Occipital lobe (tissue), 2 donors: ENCODE results near the gene ANKRD53. TPM values are rescaled to one million over a fixed set of nuclear protein-coding genes. Genes with fewer than 3 reads are reported as not detected.

ENCODE experiments used
- DNase-seq: peaks from one replicate; lab custom pipeline; 2025; lab: John Stamatoyannopoulos, UW
- total RNA-seq: library from RNA; depleted of rRNA; stranded (reverse); fragments of >200 nt; gene quantifications from one replicate; pipeline ENCODE4 v1.2.3, GENCODE V29; 2014

ANKRD53 gene
- total RNA-seq, 1 donor from 2014 or later, result 0.62 TPM

DNA sequence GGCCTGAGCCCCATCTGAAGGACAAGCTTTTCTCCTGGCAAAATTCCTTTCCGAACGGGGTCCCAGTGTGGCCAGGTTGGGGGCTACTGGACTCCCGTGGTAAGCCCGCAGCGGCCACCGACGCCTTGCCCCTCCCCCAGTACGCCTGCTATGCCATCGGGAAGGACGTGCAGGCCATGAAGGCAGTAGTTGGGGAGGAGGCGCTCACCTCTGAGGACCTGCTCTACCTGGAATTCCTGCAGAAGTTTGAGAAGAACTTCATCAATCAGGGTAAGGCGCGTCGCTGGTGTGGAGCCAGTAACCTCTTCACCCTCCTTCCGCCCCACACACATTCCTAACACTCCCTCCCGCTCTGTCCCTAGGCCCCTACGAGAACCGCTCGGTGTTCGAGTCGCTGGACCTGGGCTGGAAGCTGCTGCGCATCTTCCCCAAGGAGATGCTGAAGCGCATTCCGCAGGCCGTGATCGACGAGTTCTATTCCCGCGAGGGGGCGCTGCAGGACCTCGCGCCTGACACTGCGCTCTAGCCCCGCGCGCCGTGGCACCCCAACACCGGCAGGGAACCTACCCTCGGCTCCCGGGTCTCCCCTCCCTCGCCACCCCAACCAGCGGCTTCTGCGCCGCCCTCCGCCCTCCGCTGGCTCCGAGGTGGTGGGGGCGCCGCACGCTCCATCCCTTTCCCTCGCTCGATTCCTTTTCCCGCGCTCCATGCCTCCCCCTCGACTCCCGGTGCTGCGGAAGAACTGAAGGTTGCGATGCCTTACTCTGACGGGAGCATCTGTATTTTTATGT is 13.6 kb upstream of the ANKRD53 start:
- no peak for DNase-seq

DNA sequence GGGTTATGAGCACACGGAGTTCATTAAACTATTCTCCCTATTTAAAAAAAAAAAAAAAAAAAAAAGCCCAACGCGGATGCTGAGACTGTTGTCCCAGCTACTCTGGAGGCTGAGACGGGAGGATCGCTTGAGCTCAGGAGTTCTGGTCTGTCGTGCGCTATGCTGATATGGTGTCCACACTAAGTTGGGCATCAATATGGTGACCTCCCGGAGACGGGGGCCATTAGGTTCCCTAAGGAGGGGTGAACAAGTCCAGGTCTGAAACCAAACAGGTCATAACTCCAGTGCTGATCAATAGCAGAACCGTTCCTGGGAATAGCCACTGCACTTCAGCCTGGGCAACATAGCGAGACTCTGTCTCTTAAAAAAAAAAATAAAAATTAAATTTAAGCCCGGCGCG is 12.9 kb upstream of the ANKRD53 start:
- no peak for DNase-seq

- DNase-seq, result no peak
Observed at GRCh38 chr2:70966681-70967080, 11.7 kb upstream of the ANKRD53 start.

- DNase-seq, result no peak
Observed at GRCh38 chr2:70967189-70967588, 11.2 kb upstream of the ANKRD53 start.

DNA sequence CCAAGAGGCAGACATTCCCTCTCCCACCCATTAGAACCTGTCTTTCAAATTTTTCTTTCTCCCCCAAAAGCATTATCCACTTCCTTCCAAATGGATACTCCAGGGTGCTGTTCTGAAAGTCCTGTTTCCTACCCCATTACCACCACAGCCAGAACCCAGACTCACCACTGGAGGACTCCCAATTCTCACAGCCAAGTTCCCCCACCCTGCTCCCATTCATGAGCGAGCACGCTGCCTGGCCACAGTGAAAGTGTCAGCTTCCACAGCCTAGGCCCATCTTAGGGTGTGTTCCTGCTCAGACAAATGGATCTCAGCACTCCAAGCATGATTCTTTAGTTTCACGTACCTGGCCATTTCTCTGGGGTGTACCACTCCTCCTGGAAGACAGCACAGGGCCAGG is 3.8 kb upstream of the ANKRD53 start:
- no peak for DNase-seq

DNA sequence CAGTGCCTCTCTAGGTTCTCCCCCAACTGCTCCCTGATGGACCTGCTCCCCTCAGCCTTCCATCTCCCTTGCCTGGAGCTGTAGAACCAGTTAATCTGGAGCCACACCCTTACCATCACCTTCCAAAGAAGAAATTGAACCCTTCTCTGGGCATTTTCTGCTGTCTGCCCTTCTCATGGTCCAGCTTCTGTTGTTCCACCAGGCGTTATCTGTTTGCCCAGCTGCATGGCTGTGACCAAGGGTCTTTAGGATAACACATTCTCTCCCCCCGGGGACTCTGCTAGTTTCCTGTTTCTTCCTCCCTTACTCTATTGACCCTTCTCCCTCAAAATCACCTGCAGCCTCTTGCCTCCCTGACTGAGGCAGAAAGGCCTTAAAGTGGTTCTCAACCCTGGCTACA is 3.2 kb upstream of the ANKRD53 start:
- DNase-seq, result no peak

- DNase-seq, result no peak
Observed at GRCh38 chr2:70977605-70978205, 725 bp upstream of the ANKRD53 start.

GRCh38 chr2:70979180-70979488 is 704 bp downstream of the ANKRD53 start:
- no peak for DNase-seq

DNA sequence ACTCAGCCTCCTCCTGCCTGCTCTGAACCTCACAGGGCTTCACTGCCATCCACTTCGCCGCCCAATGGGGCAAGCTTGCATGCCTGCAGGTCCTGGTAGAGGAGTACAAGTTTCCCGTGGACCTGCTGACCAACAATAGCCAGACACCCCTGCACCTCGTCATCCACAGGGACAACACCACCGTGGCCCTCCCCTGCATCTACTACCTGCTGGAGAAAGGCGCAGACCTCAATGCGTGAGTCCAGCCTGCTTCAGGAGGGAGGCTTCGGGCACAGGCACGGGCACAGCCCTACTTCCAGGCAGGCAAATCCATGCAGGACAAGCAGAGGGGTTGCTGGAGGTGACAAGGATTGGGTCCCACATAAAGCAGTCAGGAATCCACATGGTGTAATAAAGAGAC is 1.2 kb downstream of the ANKRD53 start:
- no peak for DNase-seq

DNA sequence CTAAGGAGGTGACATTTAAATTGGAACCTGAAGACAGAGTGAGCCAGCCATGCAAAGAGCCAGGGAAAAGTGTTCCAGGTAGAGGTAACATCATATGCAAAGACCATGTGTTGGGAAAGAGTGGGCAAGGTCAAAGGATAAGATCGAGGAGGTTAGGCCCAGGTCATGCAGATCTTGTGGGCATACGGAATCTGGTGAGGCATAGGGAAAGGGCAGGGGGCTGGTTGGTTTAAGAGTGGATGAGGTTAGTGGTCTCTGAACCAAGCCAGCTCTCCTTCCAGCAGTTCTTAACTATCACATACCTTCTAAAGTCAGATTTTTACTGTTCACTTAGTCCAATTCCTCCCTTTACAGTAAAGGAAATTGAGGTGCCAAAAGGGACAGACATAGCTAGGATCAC is 3.0 kb downstream of the ANKRD53 start:
- DNase-seq, result no peak

DNA sequence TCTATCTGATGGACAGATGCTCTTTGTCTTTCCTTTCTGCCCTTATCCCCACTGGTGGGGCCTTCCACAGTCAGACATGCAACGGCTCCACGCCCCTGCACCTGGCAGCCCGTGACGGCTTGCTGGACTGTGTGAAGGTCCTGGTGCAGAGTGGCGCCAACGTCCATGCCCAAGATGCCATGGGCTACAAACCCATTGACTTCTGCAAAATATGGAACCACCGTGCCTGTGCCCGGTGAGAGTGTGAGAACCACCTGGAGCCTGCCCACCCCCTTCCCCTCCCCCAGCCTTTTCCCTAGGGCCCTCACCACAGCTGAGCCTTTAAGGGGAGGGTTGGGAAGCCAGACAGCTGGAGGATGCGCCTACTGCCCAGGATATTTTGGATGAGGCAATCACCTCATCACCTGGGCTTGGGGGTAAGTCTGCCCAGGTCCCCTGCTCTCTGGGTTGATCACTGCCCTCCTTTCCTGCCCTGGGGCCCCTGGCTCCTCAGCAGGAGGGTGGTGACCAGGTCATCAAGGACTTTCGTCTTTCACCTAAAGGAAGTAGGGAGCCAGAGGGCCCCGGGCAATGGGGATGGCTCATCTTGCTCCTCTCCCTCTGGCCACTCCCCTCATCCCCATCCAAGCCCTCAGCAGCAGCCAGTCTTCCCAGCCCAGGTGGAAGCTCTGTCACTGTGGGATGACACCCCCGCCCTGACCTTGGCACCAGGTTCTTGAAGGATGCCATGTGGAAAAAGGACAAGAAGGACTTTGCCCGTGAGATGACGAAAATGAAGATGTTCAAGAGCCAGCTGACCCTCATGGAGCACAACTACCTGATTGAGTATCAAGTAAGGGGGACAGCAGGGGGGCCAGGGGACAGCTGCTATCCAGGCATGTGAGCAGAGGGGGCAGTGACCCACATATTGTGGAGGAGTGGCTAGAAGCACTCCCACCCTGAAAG is 3.7 kb downstream of the ANKRD53 start:
- no peak for DNase-seq

DNA sequence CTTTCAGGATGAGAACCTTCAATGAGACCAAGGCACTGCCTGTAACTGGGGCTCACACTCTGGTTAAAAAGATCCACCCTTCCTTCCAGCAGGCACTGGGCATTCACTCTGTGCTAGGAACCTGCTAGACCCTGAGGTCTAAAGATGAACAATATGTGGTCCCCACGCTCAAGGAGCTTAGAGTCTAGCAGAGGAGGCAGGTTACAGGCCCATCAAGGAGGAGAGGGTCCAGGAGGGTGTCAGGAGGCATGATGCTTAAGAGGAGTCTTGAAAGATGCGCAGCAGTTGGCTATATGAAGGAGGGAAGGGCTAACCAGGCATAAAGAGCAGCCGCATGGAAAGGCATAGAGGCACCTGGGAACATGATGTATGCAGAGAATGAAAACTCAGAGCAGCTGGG is 4.5 kb downstream of the ANKRD53 start:
- DNase-seq, result no peak

DNA sequence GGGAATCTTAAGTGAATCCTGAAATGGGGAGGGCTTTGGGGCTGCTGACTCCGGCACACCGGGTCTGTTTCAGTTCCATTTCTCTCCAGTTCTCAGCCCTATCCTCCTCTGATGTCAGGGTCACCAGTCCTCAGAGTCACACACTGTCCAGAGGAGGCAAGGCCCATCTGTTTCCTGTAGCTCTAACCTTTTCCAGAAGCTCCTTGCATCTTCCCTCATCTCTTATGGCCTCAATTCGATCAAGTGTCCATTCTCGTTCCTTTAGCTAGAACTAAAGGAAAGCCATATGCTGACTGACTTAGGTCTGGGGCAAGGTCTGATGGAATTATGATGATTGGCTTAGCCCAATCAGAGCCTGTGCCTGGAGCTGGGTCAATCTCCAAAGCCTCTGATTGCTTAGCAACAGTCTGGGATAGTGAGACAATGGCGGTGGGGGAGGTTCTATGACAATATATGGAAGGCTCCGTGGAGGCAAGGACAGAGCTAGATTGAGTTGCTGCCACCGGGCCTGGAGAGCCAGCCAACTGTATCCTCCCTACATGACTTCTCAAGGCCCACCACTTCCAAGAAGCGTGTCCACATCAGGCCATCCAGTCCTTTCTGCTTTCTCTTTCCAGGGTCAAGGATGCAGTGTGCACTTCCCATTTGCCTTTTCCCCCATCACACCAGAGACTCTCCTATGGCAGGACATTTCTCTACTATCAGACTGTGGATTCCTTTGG is 5.2 kb downstream of the ANKRD53 start:
- no peak for DNase-seq

GRCh38 chr2:70984228-70984575 is 5.8 kb downstream of the ANKRD53 start:
- no peak for DNase-seq

DNA sequence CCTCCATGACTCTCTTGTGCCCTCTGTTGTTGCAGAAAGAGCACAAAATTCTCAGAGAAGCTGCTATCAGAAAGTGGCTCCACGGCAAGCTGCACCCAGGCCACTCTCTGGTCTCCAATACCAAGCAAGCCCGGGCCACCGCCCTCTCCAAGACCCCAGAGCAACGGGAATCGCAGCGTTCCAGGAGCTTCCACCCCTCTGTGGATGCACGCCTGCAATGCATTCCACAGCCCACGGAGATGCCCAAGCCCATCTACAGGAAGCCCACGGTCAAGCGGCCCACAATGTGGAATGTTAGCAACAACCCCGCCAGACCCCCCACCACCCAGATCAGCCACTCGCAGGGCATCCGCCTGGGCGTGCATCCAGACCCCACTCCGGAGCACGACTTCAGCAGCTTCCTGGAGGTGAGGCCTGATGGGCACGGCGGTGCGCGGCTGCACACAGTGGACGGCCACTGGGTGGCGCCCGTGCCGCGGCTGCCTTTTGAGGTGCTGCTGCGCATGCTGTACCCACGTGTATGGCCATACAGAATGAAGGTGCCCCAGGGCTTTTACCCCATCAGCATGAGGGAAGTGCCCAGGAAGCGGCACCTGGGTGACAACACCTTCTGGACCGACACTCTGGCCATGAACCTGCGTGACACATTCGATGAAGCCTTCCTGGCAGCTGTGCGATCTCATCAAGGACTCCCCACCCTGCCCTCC is 6.3 kb downstream of the ANKRD53 start:
- no peak for DNase-seq

- no peak for DNase-seq
Observed at GRCh38 chr2:70985283-70985688, 6.9 kb downstream of the ANKRD53 start.

GRCh38 chr2:70985956-70986355 is 7.5 kb downstream of the ANKRD53 start:
- DNase-seq, result no peak

DNA sequence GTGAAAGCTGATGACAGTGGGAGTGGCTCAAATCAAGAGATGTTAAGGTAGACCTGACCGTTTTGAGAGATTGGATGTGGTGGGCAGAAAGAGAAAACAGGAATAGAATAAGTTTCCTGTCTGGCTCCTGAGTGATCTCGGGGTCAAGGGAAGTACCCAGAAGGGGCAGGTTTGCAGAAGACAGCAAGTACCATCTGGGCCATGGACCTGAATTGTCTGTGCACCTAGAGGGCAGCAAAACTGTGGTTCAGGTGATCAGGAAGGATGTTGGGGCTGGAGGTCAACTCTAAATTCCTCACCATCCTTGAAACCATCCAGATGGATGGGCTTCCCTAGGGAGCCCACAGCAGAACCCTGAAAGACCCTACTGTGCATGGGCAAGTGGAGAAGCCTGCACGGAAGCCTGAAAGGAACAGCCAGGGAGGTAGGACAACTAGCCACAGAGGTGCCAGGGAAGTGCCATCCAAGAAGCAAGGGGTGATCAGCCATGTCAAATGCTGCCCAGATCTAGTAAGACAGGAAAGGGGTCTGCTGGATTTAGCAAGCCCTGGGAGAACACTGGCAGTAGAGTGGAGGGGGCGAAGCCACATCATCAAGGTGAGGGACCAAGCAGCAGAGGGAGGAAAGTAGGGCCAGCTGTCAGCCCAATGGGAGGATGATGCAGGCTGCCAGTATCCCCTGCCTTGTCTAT is 8.2 kb downstream of the ANKRD53 start:
- DNase-seq, result no peak

- no peak for DNase-seq
Observed at GRCh38 chr2:70987386-70987785, 9.0 kb downstream of the ANKRD53 start.

GRCh38 chr2:70988151-70988550 is 9.7 kb downstream of the ANKRD53 start:
- no peak for DNase-seq
